ENCODE measurements around the gene PSMA5.

GRCh38 chr1:109367626-109368025, 58.6 kb downstream of the PSMA5 start:
- no peak for TF ChIP-seq CTCF (IDR thresholded peaks at IDR 0.05)
- no peak for TF ChIP-seq POLR2A (IDR thresholded peaks at IDR 0.05)

All from prostate gland (tissue), 2 donors.